ENCODE data around the gene TTC34.
"Not testable (repeated sequence)": the region's sequence is repeated elsewhere in the genome, so short reads cannot be mapped to it uniquely, and the experiment has no call there.

- TF ChIP-seq CTCF (IDR thresholded peaks at IDR 0.05; ENCODE audit: low read length); EZH2 (IDR thresholded peaks at IDR 0.05; ENCODE audit: borderline replicate concordance, low read length): not testable (repeated sequence)
Measured at GRCh38 chr1:2798958-2799357, 2.5 kb downstream of the TTC34 start.
